C1 segment of cervical spinal cord (tissue), 14 donors: Measurements from ENCODE around the gene CDYL.

ENCODE experiments used
- DNase-seq, 14 donors: peaks; one replicate each; lab custom pipeline; 2025; lab: John Stamatoyannopoulos, UW

The CDYL gene

GRCh38 chr6:4883298-4883697 lies 107.1 kb downstream of the CDYL start:
- DNase-seq, result no peak

GRCh38 chr6:4884646-4885340 lies 108.6 kb downstream of the CDYL start:
- no peak for DNase-seq

- DNase-seq, result no peak
These were observed 109.2 kb downstream of the CDYL start for GRCh38 chr6:4885341-4885933.

- no peak for DNase-seq
These were observed 112.6 kb downstream of the CDYL start for GRCh38 chr6:4888841-4889240.

- DNase-seq, result no peak
These were observed 113.5 kb downstream of the CDYL start for GRCh38 chr6:4889701-4890100.

- DNase-seq, result no peak
These were observed 114.0 kb downstream of the CDYL start for GRCh38 chr6:4890191-4890590.

- DNase-seq, result no peak
These were observed 114.4 kb downstream of the CDYL start for GRCh38 chr6:4890627-4891026.

GRCh38 chr6:4891141-4891540 lies 114.9 kb downstream of the CDYL start:
- no peak for DNase-seq

GRCh38 chr6:4892785-4893485 lies 116.7 kb downstream of the CDYL start:
- DNase-seq, result no peak

GRCh38 chr6:4894049-4894448 lies 117.8 kb downstream of the CDYL start:
- DNase-seq, result no peak

- no peak for DNase-seq
These were observed 119.8 kb downstream of the CDYL start for GRCh38 chr6:4895971-4896370.

- no peak for DNase-seq
These were observed 120.2 kb downstream of the CDYL start for GRCh38 chr6:4896401-4896800.

- DNase-seq, result no peak
These were observed 123.2 kb downstream of the CDYL start for GRCh38 chr6:4899249-4900034.

- no peak for DNase-seq
These were observed 125.3 kb downstream of the CDYL start for GRCh38 chr6:4901386-4902061.

- no peak for DNase-seq
These were observed 126.2 kb downstream of the CDYL start for GRCh38 chr6:4902363-4902762.

- DNase-seq, result no peak
These were observed 126.9 kb downstream of the CDYL start for GRCh38 chr6:4903121-4903520.

- peak in 1 of 14 donors; percentile 13 for DNase-seq
These were observed 127.7 kb downstream of the CDYL start for GRCh38 chr6:4903751-4904370.

- no peak for DNase-seq
These were observed 128.3 kb downstream of the CDYL start for GRCh38 chr6:4904461-4905025.

- DNase-seq, result no peak
These were observed 129.6 kb downstream of the CDYL start for GRCh38 chr6:4905826-4906225.
